HFF-Myc (cell line): Measurements from ENCODE around the gene DENND1A.

ENCODE experiments used
- DNase-seq: peaks from one replicate; pipeline ENCODE4 v3.0.0-alpha.2; 2011; ENCODE audit warnings: low read depth; ENCODE audit errors: extremely low read depth
- H3K4me3 ChIP-seq: replicated peaks from 2 replicates; pipeline ENCODE4 v1.5.1; 2011; ENCODE audit warnings: low read depth, mild to moderate bottlenecking, control low read depth, low read length
- TF ChIP-seq, protein P1 (sequence below): IDR thresholded peaks from 2 replicates; pipeline ENCODE4 v1.5.1; 2012; ENCODE audit warnings: mild to moderate bottlenecking, low read depth, low read length, control low read depth; ENCODE audit errors: missing control alignments

The DENND1A gene

DNA sequence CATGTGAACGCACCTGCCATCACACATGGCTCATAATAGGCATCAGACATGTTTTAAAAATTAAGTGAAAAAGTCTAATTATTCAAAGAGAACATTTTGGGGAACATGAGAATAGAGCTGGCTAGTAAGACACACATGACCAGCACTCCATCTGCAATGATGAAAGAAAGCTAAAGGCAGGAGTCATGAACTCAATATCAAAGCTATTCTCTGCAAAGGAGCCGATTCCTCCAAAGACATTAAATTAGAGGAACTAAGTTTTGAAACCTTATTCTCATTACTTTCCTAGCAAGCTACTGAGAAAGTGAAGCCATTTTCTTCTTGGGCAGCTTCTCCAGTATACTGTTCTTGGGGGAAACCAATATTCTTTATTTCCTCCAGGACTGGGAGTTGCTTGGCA is 401.9 kb downstream of the DENND1A start:
- no peak overlapping the region for H3K4me3 ChIP-seq
- DNase-seq, result no peak
- TF ChIP-seq, protein P1, sequence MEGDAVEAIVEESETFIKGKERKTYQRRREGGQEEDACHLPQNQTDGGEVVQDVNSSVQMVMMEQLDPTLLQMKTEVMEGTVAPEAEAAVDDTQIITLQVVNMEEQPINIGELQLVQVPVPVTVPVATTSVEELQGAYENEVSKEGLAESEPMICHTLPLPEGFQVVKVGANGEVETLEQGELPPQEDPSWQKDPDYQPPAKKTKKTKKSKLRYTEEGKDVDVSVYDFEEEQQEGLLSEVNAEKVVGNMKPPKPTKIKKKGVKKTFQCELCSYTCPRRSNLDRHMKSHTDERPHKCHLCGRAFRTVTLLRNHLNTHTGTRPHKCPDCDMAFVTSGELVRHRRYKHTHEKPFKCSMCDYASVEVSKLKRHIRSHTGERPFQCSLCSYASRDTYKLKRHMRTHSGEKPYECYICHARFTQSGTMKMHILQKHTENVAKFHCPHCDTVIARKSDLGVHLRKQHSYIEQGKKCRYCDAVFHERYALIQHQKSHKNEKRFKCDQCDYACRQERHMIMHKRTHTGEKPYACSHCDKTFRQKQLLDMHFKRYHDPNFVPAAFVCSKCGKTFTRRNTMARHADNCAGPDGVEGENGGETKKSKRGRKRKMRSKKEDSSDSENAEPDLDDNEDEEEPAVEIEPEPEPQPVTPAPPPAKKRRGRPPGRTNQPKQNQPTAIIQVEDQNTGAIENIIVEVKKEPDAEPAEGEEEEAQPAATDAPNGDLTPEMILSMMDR, result no peak

DNA sequence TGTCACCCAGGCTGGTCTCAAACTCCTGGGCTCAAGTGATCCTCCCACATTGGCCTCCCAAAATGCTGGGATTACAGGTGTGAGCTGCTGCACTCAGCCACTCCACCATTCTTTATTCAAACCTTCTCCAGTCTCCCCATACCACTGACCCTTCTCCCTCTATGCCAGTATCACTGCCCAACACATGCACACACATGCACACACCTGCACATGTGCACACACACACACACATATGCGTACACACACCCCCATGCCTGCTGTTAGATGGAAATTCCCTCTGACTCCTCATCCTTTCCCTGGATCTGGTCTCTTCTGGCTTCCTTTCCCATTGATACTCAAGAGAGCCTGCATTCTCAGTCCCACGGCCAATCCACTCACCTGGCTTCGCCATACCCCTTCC is 404.0 kb downstream of the DENND1A start:
- no peak for DNase-seq
- TF ChIP-seq, protein P1, result no peak
- H3K4me3 ChIP-seq, result no peak overlapping the region

DNA sequence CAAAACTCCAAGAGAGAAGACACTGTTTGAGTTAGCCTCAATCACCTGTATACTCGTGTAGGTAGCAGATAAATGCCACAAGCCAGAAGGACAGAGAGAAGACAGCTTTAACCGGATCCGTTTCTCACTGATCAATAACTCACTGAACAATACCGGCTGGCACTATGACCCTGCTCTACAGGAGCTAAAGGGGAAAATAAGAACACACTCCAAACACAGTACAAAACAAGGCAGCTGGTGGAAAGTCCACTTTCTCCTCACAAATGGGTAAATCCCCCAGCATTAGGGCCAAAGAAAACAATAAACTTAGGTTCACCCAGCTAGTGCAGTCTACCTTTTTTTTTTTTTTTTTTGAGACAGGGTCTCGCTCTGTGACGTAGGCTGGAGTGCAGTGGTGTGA is 404.5 kb downstream of the DENND1A start:
- H3K4me3 ChIP-seq, result no peak overlapping the region
- TF ChIP-seq, protein P1, result no peak

DNA sequence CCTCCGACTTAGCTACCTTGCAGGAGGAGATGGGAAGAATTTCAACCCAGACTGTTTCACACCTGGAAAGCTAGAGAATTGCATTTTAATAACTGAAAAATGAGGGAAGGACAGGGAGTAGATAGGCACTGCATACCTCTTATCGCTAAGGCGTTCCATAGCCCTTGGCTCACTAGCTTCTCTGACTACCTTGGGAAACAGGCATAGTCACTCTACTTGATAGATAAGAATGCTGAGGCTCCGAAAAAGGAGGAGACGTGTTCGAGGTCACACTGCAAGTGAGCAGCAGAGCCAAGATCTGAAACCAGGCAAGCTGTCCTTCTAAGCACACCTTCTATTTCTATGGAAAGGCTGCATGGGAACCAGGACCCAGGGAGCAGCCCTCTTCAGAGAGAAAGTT is 405.1 kb downstream of the DENND1A start:
- DNase-seq, result no peak
- TF ChIP-seq, protein P1, result no peak
- H3K4me3 ChIP-seq, result no peak overlapping the region

More for the DNA sequence above, 404.5 kb downstream of the DENND1A start:
- no peak for DNase-seq

DNA sequence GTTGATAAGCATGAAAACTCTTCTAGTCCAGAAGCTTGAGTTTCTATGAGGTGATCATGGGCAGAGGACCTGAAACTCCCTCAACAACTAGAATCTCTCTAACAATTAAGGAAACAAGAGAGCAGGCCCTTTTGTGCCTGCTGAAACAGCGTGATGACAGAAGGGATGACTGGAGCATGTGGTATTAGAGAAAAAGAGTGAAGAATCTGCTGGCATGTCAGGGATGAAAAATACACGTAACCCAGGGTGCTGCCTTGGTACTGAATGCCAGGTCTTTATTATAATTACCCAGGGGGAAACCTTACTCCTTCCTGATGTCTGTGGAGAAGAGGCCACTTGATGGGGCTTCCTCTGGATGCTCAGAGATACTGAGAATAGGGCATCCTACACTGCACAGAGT is 406.1 kb downstream of the DENND1A start:
- DNase-seq, result no peak
- no peak overlapping the region for H3K4me3 ChIP-seq
- TF ChIP-seq, protein P1, result no peak

DNA sequence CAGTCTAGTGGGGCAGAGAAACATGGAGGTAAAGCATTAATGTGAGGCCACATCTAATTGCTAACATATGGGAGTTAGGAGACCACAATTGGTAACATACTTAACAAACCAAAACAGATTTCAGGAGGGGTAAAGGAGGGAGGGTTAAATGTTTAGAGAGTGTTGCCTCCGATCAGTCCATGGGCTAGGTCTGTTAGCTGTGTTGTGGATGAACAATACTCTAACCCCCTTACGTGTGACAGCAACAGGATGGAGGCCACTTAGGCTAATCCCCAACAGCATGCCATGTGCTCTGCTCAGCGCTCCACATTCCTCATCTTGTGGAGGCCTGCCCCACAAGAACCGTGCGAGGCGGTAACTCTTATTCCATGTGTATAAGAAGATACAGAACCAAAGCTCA is 406.9 kb downstream of the DENND1A start:
- peak; percentile 65 for DNase-seq
- TF ChIP-seq, protein P1, result no peak
- H3K4me3 ChIP-seq, result no peak overlapping the region

DNA sequence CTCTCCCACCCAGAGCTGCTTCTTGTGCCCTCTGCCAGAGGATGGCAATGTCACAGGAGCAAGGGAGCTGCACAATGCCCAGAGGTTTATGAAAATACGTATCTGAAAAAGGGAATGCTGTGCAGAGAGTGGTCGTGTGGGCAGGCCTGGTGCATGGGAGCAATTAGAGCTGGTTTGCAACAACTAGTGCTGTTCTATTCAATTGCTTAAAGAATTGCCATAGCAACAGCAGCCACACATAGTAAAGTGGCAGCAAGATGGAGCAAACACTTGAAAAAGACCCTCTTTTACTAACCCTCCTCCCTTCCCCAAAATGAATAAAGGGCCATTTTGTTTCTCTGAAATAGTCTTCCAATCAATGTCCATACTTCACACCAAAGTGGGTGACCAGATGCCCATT is 407.7 kb downstream of the DENND1A start:
- no peak overlapping the region for H3K4me3 ChIP-seq
- TF ChIP-seq, protein P1, result no peak
- DNase-seq, result no peak
